Memory B cell (primary cell): ENCODE results near the gene NAB2.

Experiments
- ATAC-seq: fragments of 150-1000 bp; cut with Tn5 transposase; 2 replicates; pipeline ENCODE4 v1.10.0; 2021; ENCODE audit warnings: low read depth, mild to moderate bottlenecking, moderate library complexity
- DNase-seq, 2 donors: peaks; one replicate each; pipeline ENCODE4 v3.0.0; 2022; ENCODE audit warnings: low spot score in 2 of 2
- H3K27ac Mint-ChIP-seq: one replicate; pipeline ENCODE4 v1.8.0; 2022; ENCODE audit warnings: mild to moderate bottlenecking, moderate library complexity, mixed read lengths
- H3K27me3 Mint-ChIP-seq: one replicate; pipeline ENCODE4 v1.8.0; 2022; ENCODE audit warnings: mixed read lengths
- H3K36me3 Mint-ChIP-seq: one replicate; pipeline ENCODE4 v1.8.0; 2022; ENCODE audit warnings: mild to moderate bottlenecking, mixed read lengths
- H3K4me1 Mint-ChIP-seq: one replicate; pipeline ENCODE4 v1.8.0; 2022; ENCODE audit warnings: mixed read lengths
- H3K4me3 Mint-ChIP-seq: one replicate; pipeline ENCODE4 v1.8.0; 2022; ENCODE audit warnings: mild to moderate bottlenecking, moderate library complexity, mixed read lengths
- H3K9me3 Mint-ChIP-seq: one replicate; pipeline ENCODE4 v1.8.0; 2022; ENCODE audit warnings: mixed read lengths

NAB2 gene

GRCh38 chr12:57088354-57089270 lies at the start of gene NAB2:
Gene NAB2, plus strand, starts transcription at chr12:57089114. Its CDS starts 158 bp downstream, at chr12:57089272.
- peak within 1 kb of the TSS; percentile 96 for H3K27ac Mint-ChIP-seq
- ATAC-seq (peak; percentile 70), DNase-seq (peak; percentile 83 to 92)
- H3K36me3 Mint-ChIP-seq, result no peaks in the 10 kb centered on the region
- peaks cover 38% of the 10 kb centered on the region for H3K4me1 Mint-ChIP-seq
- H3K9me3 Mint-ChIP-seq, result no peaks in the 10 kb centered on the region
- H3K4me3 Mint-ChIP-seq, result peak within 1 kb of the TSS; percentile 93
- H3K27me3 Mint-ChIP-seq, result no peaks in the 10 kb centered on the region

GRCh38 chr12:57040211-57040610 lies 48.7 kb upstream of the NAB2 start:
- H3K36me3 Mint-ChIP-seq, result no peaks in the 10 kb centered on the region
- ATAC-seq, result no peak
- peaks cover 1% of the 10 kb centered on the region for H3K27me3 Mint-ChIP-seq
- no peak overlapping the region for H3K27ac Mint-ChIP-seq
- no peak for DNase-seq
- peaks cover 2% of the 10 kb centered on the region for H3K4me1 Mint-ChIP-seq
- no peaks in the 10 kb centered on the region for H3K9me3 Mint-ChIP-seq
- no peak overlapping the region for H3K4me3 Mint-ChIP-seq

GRCh38 chr12:57040750-57041149 lies 48.2 kb upstream of the NAB2 start:
- ATAC-seq (no peak), DNase-seq (no peak)
- Mint-ChIP-seq H3K4me1 (peaks cover 3% of the 10 kb centered on the region), H3K9me3 (no peaks in the 10 kb centered on the region), H3K4me3 (no peak overlapping the region), H3K27ac (no peak overlapping the region), H3K36me3 (no peaks in the 10 kb centered on the region), H3K27me3 (peaks cover 1% of the 10 kb centered on the region)

- no peak overlapping the region for H3K27ac Mint-ChIP-seq
- no peak for DNase-seq
- no peaks in the 10 kb centered on the region for H3K36me3 Mint-ChIP-seq
- no peak overlapping the region for H3K4me3 Mint-ChIP-seq
- peaks cover 1% of the 10 kb centered on the region for H3K27me3 Mint-ChIP-seq
- H3K4me1 Mint-ChIP-seq, result peaks cover 22% of the 10 kb centered on the region
- no peak for ATAC-seq
- no peaks in the 10 kb centered on the region for H3K9me3 Mint-ChIP-seq
These were observed 46.2 kb upstream of the NAB2 start for GRCh38 chr12:57042695-57043094.

GRCh38 chr12:57044468-57044867 lies 44.4 kb upstream of the NAB2 start:
- H3K27ac Mint-ChIP-seq, result no peak overlapping the region
- ATAC-seq (no peak), DNase-seq (no peak)

GRCh38 chr12:57044889-57045288 lies 44.0 kb upstream of the NAB2 start:
- no peaks in the 10 kb centered on the region for H3K9me3 Mint-ChIP-seq
- peaks cover 1% of the 10 kb centered on the region for H3K27me3 Mint-ChIP-seq
- H3K36me3 Mint-ChIP-seq, result no peaks in the 10 kb centered on the region
- no peak overlapping the region for H3K27ac Mint-ChIP-seq
- DNase-seq (no peak), ATAC-seq (no peak)
- peaks cover 25% of the 10 kb centered on the region for H3K4me1 Mint-ChIP-seq
- no peak overlapping the region for H3K4me3 Mint-ChIP-seq

More at GRCh38 chr12:57044468-57044867, 44.4 kb upstream of the NAB2 start:
- Mint-ChIP-seq H3K27me3 (peaks cover 1% of the 10 kb centered on the region), H3K4me3 (no peak overlapping the region), H3K4me1 (peaks cover 25% of the 10 kb centered on the region), H3K36me3 (no peaks in the 10 kb centered on the region), H3K9me3 (no peaks in the 10 kb centered on the region)

GRCh38 chr12:57046086-57046791 lies 42.7 kb upstream of the NAB2 start:
- Mint-ChIP-seq H3K4me3 (peak overlapping the region; percentile 73), H3K9me3 (no peaks in the 10 kb centered on the region), H3K27ac (no peak overlapping the region)

GRCh38 chr12:57046947-57047890 lies 41.7 kb upstream of the NAB2 start:
- H3K27me3 Mint-ChIP-seq, result peaks cover 1% of the 10 kb centered on the region
- ATAC-seq (peak; percentile 89), DNase-seq (no peak)
- H3K4me1 Mint-ChIP-seq, result peaks cover 22% of the 10 kb centered on the region
- H3K4me3 Mint-ChIP-seq, result peak overlapping the region; percentile 73
- H3K9me3 Mint-ChIP-seq, result no peaks in the 10 kb centered on the region
- no peaks in the 10 kb centered on the region for H3K36me3 Mint-ChIP-seq
- H3K27ac Mint-ChIP-seq, result peak overlapping the region; percentile 68

More at GRCh38 chr12:57046086-57046791, 42.7 kb upstream of the NAB2 start:
- ATAC-seq (no peak), DNase-seq (no peak)
- Mint-ChIP-seq H3K36me3 (no peaks in the 10 kb centered on the region), H3K4me1 (peaks cover 22% of the 10 kb centered on the region), H3K27me3 (peaks cover 1% of the 10 kb centered on the region)

GRCh38 chr12:57047981-57048380 lies 40.9 kb upstream of the NAB2 start:
- Mint-ChIP-seq H3K27me3 (peaks cover 1% of the 10 kb centered on the region), H3K4me1 (peaks cover 22% of the 10 kb centered on the region), H3K27ac (peak overlapping the region; percentile 68), H3K4me3 (no peak overlapping the region), H3K9me3 (no peaks in the 10 kb centered on the region), H3K36me3 (no peaks in the 10 kb centered on the region)
- ATAC-seq (no peak), DNase-seq (no peak)

GRCh38 chr12:57048423-57049118 lies 40.3 kb upstream of the NAB2 start:
- Mint-ChIP-seq H3K27me3 (peaks cover 1% of the 10 kb centered on the region), H3K4me1 (peaks cover 22% of the 10 kb centered on the region), H3K27ac (no peak overlapping the region), H3K4me3 (no peak overlapping the region), H3K36me3 (no peaks in the 10 kb centered on the region), H3K9me3 (no peaks in the 10 kb centered on the region)
- DNase-seq (no peak), ATAC-seq (no peak)

GRCh38 chr12:57049119-57049446 lies 39.8 kb upstream of the NAB2 start:
- ATAC-seq, result no peak
- Mint-ChIP-seq H3K9me3 (no peaks in the 10 kb centered on the region), H3K27me3 (no peaks in the 10 kb centered on the region), H3K36me3 (peaks cover 1% of the 10 kb centered on the region), H3K4me3 (no peak overlapping the region), H3K27ac (no peak overlapping the region), H3K4me1 (peaks cover 22% of the 10 kb centered on the region)
- DNase-seq, result no peak

GRCh38 chr12:57049890-57050289 lies 39.0 kb upstream of the NAB2 start, which contains the start of gene MYO1A:
Gene MYO1A, minus strand, starts transcription at chr12:57050129. Its CDS starts 1,806 bp downstream, at chr12:57048323.
- ATAC-seq, result no peak
- Mint-ChIP-seq H3K27ac (no peak within 1 kb of the TSS), H3K4me1 (peaks cover 22% of the 10 kb centered on the region), H3K36me3 (peaks cover 1% of the 10 kb centered on the region), H3K4me3 (no peak within 1 kb of the TSS), H3K9me3 (no peaks in the 10 kb centered on the region), H3K27me3 (no peaks in the 10 kb centered on the region)
- DNase-seq, result no peak

- Mint-ChIP-seq H3K36me3 (peaks cover 3% of the 10 kb centered on the region), H3K27ac (no peak overlapping the region), H3K4me1 (peaks cover 22% of the 10 kb centered on the region), H3K9me3 (no peaks in the 10 kb centered on the region), H3K27me3 (no peaks in the 10 kb centered on the region), H3K4me3 (no peak overlapping the region)
- no peak for DNase-seq
- no peak for ATAC-seq
These were observed 37.9 kb upstream of the NAB2 start for GRCh38 chr12:57051011-57051410.
